HG02759 (cell line): ENCODE data around the gene LINC01488.

Experiments
- ATAC-seq: cut with Tn5 transposase; IDR thresholded peaks from one replicate; pipeline ENCODE4 v1.9.1; 2021; ENCODE audit warnings: mild to moderate bottlenecking, moderate library complexity; ENCODE audit not compliant: unreplicated experiment

LINC01488 gene

DNA sequence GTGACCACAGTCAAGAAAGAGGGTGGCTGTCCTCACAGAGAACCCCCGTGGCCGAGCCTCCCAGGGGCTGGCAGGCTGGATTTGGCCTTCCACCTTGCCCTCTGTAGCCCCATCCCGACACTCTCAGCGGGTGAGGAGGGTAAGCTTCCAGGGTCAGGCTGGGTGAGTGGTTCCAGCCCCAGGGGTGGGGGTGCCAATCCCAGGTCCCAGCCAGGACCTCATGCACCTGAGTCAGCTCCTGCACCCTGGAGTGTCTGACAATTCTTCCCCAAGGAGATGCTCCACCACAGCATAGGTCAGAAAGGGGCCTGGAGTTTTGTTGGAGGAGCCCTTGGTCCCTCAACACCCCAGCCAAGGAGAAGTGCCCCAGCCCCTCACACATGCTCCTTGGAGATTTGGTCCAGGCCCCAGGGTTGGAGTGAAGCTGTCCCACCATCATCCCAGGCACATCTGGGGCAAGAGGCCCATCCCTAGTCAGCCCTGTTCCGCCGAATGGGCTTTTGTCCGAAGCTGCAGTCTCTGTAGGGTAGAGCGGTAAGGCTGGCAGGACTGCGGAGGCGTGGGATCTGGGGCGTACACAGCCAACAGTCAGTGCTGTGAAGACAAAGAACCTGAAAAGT, 8.4 kb downstream of the LINC01488 start:
- no peak for ATAC-seq

DNA sequence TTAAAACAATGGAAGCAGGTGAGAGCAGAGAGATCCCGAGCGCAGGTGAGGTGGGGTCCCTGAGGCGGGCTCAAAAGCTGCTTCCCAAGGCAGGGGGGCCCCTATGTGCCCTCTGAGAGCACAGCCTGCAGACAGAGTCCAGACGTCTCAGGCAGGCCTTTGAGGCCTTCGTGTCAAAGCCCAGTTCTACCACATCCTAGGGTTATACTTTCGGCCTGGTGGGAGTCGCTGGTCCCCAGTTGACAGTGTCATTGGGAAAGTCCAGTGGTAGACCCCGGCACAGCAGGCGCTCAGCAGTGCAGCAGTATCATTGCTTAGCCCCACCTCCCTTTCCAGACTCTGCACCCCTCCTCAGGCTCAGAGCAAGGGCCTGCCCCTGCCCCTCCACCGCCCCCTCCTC, 9.1 kb downstream of the LINC01488 start:
- ATAC-seq: no peak

DNA sequence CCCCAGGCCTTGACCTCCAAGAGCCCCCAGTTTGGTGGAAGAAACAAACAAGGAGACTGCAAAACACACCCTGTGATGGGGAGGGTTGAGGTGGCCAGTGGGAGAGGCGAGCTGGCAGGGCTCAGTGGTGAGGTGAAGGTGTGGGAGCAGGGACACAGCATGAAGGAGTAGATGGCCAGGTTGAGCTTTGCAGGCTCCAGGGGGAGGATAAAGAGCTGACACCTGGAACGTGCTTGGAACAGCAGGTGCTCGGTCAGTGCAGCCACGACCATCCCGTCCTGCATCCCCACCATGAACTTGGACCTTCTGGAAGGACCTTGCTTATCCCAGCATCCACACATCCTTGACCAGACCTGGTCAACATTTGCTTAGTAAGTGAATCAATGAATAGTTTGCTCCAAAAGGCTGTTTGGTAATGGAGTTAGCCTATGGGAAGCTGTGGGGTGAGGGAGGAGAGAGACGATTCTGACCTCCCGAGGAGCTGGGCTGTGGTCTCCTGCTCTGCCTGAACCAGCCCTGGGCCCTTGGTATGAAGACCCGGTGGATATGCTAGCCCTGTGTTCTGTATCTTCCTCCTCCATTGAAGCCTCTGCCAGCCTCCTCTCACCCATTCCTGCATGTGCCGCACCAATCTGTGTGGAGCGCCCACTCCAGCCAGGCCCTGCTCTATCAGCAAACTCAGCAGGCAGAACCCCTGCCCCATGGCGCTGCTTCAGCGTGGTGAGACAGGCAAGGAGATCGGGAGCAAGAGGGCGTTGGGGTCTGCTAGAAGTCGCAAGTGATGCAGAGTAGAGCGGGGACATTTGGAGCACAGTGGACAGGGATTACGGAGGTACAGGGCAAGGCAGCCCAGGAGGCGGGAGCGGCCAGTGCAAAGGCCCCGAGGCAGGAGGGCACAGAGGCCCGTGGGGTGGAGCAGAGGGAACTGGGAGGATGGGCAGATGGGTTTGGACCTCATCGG, 9.9 kb downstream of the LINC01488 start:
- ATAC-seq: no peak

DNA sequence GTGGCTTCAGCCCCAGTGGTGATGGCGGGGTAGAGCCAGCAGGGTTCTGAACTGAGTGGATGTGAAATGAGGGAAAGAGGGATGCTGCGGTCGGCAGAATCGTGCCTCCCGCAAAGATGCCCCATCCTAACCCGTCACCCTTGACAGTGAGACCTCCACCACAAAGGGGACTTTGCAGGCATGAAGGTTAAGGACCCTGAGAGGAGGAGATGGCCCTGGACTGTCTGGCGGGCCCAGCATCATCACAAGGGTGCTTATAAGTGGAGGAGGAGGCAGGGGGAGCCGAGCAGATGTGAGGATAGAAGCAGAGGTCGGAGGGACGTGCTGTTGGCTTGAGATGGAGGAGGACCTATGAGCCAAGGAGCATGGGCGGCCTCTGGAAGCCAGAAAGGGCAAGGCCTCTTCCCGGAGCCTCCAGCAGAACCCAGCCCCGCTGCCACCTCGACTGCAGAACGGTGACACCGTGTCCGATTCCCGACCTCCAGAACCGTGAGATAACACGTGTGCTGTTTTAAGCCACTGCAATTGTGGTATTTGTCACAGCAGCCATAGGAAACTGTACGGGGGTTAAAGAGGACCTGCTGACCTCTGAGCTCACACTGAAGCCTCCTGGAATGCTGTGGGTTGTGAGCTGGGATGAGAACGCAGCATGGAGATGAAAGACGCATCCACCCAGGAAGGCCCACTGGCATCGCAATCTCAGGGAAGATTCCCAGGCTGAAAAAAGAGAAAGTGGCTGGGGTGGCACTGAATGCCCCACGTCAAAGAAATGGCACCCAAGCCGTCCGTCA, 10.9 kb downstream of the LINC01488 start:
- ATAC-seq: no peak

DNA sequence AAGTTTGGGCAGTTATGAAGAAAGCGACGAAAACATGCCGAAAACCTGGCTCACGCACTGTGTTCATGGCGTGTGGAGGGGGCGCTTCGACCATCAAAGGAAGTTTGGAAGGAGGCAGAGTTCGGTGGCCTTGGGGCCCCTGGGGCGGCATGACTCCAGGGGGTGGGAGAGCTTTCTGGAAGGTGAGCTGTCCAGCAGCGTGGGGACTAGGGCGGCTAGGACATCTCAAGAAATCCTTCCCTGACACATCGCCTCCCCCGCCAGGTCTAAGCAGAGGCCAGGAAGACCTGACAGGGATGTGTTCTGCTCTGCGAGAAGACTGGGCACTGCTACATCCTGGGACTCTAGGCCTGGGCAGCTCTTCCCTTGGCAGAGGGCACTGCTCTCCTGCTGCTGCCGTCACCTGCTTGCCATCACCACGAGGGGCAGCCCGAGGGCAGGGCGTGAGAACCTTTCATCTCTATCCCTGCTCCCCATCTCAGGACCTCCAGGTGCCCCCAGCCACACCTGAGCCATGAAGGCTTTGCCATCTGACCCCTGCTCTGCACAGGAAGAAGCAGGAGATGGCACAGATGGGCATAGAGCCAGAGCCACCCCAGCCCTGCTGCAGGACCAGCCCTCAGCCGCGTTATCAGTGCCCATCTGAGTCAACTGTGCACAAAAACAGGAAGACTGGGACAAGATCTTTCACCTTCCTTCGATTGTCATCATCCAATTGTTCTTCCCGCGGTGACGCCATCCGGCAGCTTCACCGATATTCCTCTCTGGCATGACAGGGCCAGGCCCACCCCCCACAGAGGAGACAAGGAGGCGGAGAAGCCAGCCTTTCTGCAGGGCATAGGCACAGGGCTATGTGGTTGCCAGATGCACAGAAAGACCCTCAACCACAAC, 12.7 kb downstream of the LINC01488 start:
- no peak for ATAC-seq

DNA sequence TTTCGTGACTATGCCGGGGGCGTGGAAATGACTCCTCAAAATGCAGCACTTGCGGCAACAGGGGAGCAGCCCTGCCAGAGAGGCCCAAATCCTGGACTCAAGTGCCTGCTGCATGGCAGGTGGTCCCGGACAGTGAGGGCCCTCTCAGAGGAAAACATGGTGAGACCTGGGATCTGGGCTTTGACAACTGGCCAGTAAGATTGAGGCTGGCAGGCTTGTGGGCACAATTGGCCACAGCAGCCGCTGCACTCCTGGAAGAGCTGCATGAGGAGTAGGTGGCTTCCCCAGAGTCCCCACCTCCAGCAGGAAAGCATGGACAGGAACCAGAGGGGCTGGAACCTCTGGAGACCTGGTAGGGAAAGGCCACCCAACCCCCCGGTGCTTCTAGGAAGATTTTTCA, 13.4 kb downstream of the LINC01488 start:
- no peak for ATAC-seq

DNA sequence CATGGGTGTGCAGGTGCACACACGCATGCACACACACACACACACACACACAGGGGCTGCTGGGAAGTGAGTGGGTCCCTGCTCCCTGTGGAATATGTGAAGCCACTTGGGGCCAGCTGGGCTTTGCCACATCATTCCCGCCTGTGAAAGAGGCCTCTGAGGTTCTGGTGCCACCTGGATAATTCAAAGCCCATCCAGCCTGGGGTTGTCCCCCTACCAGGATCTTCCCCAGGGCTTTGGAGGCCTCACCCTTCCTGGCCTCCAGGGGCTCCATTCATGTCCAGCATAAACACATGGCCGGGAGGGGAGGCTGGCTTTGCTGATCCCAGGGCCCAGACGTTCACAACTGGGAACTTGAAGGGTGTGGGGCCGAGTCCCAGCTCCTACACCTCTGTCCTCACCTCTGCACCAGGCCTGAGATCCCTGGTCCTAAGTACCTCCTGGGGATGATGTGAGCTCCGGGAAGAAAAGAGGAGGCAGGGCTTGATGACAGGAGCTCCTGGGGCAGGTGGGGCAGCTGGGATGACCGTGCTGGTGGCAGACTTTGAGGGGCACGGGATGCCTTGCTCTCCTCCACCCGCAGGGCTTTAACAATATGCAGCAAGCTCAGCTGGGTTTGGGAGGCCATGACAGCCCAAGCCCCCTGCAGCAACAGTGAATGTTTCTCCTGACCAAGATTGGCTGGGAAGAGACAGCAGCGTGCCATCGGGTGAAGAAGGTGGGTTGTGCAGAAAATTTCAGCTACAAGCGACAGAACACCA, 14.2 kb downstream of the LINC01488 start:
- ATAC-seq: no peak

DNA sequence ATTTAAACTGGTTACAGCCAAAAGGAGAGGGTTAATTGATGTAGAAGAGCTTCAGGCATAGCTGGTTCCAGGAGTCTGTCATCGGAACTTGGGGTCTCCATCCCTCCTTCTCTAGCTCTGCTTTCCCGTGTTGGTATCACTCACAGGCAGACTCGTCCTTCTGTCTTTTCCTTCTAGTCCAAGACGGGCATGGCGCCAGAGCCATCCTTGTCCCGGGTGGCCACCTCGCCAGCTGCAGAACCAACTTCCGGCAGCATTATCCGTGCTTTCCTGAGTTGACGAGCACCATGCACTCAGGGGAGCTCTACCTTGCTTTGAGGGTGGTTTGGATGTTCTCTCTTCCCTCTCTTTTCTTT, 14.7 kb downstream of the LINC01488 start:
- no peak for ATAC-seq

DNA sequence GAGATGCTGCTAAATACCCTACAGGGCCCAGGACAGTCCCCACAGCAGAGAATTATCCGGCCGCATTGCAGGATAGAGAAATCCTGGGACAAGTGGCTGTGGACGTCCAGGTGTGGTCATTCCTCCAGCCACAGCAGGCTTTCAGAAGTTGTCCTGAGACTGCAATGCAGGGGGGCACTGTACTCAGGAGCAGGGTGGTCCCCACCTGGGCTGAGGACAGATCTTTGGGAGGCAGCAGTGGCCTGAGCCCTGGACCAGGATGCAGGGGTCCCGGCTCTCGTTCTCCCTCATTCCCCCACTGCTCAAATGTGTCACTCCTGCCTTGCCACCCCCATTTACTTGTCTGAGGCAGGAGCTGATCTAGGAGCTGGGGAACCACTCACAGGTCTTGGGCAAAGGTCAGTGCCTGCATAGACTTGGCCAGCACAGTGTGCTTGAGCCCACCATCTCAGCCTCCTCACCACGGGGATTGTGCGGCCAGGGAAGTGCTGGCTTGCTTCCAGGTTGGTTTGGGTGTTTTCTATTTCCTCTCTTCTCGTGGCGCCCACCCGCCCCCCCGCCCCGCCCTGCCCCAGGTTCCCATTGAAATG, 15.3 kb downstream of the LINC01488 start:
- ATAC-seq: no peak

DNA sequence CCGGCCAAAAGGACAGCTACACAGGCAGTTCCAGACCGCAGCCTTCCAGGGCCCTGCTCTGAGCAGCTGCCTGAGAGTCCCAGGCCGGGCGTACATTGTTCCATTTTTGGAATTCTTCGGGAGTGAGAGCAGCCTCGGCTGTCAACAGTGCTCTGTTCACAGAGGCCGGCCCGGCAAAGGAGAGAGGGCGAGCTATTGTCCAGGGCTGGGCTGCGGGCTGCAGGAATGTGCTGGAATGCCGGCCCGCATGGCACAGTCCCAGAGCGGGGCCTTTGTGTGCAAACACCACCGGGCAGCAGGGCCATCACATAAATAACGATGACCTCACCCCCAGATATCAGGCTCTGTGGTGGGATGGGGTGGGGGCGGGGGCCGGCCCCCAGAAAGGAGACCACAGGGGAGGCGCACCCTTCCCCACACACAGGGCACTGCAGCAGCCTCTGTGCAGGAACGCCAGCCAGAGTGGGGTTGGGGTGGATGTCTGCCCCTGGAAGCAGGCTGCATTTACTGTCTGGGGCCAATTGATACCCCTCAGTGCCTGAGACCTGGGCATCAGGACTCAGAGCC, 15.8 kb downstream of the LINC01488 start:
- ATAC-seq: no peak

DNA sequence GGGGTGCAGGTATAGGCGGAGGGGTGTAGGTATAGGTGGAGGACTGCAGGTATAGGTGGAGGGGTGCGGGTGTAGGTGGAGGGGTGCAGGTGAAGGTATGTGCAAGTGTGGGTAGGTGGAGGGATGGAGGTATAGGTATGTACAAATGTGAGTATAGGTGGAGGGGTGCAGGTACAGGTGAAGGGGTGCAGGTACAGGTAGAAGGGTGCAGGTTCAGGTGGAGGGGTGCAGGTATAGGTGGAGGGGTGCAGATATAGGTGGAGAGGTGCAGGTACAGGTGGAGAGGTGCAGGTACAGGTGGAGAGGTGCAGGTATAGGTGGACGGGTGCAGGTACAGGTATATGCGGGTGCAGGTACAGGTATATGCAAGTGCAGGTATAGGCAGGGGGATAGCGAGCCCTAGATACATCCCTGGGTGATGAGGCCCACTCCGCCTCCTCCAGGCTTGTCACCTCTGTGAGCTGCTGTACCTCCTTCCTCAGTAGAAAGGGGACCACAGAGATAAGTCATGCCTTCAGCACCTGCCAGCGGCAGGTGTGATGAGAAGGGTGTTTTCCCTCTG, 17.2 kb downstream of the LINC01488 start:
- ATAC-seq: no peak

DNA sequence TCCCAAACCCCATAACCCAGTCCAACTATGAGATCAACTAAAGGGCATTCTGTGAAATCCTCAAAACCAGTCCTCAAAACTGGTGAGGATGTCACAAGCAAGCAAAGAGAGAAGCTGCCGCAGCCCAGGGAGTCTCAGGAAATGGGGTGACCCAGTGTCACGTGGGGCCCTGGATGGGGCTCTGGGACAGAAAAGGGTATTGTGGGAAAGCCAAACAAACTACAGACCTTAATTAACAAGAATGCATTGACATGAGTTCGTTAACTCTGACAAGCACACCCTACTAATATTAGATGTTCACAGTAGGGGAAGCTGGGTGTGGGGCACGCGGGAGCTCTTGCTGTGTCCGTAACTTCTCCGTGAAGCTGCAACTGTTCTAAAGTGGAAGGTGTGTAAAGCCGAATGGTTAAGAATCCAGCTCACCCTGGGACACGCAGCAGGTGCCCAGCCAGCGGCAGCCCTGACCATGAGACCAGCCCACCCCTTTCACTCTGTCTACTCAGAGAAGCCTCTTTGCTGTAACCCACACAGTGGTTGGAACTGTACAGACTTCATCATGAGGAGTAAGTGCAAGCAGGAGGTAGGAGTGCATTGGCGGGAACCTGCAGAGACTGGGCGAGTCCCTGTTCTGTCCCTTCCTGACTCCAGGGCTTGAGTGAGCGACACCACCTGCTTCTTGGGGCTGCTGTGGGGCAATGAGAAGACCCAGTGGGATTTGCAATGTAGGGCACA, 17.9 kb downstream of the LINC01488 start:
- ATAC-seq: no peak

DNA sequence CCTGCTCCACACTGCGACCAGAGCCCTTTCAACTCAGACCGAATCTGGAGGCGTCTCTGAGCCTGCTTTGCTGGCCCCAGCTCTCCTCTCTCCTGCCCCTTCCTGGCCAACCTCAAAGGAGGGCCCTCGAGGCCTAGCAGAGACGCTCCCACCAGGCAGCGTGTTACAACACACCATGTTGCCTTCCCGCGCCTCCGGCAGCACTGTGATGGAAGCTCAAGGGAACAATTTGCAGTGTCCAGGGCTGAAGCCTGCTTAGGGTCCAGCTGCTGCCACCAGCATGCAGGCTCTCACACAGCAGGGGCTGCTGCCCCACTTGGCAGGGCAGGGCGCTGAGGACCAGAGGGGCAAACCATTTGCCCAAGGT, 18.4 kb downstream of the LINC01488 start:
- ATAC-seq: no peak

DNA sequence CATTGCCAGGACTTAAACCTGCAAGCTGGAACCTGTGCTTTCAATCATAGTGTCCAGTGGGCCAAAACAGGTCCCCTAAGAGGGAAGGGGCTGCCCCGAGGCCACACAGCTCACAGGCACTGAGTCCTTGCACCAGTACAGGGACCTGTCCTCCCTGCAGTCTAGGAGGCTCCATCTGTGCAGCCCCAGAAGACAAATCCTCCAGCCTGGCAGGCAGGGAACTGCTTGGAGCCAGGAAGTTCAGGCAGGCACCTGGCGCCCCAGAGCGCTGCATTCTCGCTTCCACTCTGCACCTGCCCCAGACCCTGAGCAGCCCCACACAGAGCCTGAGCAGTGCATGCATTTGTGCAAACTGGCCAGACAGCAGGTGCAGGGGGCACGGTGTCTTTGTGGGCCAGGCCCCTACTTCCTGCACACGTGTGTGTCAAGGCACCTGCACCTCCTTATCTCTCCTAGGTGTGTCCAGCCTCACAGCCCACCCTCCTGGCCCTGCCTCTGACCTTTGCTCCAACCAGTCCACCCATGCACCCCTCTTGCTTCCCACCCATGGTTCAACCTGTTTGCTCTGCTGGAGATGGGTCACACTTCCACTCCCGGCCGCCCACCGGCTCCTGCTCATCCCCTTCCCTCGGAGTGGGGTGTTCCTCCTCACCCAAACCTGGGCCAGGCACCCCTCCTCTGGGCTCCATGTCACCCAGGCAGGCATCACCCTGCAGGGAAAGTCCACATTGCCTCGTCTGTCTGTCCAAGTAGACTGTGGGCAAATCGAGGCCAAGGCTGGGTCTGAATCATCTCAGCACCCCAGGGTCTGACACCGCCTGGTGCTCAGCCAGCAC, 19.0 kb downstream of the LINC01488 start:
- ATAC-seq: no peak

DNA sequence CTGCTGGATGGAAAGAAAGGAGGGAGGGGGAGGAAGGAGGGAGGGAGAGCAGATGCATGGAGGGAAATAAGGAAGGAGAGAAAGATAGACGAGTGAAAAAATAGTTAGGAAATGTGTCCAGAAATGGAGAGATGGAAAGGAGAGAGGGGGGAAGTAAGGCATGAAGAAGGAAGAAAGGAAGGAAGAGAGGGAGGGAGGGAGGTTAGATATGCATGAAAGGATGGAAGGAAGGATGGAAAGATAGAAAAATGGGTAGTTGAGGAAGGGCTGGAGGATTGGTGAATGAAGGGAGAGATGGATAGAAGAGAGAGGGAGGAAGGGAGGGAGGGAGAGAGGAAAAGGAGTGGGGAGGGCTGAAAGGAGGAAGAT, 19.6 kb downstream of the LINC01488 start:
- no peak for ATAC-seq

DNA sequence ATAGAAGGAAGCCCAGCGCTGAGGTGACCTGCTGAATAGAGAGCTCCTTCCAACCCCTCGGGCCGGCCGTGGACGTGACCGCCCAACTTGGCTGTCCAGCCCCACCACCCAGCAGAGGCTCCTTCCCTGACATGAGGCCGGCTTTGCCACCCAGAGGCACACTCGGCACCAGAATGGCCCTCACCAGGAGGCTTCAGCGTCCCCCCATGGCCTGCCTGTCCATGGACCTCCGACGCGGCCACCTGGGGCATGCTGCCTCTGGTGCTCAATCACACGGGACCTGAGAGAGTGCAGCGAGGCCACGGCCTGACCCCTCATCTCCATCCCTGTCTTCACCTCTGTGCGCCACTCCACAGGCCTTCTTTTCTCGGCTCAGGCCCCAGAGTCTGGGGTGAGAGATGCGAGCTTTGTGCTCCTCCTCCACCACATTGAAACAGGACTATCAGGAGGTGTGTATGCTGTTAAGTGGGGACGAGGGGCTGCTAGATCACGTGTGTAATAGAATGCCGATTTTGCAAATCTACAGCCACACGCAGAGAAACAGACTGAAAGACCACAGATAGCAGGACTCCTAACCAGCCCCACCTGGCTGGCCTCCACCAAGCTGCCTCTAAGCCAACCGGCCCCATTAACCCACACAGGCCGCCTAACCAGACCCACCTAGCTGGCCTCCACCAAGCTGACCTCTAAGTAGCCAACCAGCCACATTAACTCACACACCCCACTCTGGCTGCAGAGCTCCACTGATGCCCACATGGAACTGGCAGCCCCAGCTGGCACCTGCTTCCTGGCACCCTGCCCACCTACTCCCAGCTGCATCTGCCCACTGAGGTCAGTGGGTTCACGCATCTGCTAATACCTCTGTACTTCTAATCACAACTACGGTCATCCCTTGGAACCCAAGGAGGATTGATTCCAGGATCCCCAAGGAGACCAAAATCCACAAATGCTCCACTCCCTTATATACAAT, 20.7 kb downstream of the LINC01488 start:
- ATAC-seq: no peak
